HG02798 (cell line): ENCODE results near the gene KCNK4.

Source experiments
- ATAC-seq: cut with Tn5 transposase; IDR thresholded peaks from one replicate; pipeline ENCODE4 v1.9.1; 2021; ENCODE audit warnings: mild to moderate bottlenecking; ENCODE audit not compliant: unreplicated experiment, poor library complexity

Gene KCNK4

GRCh38 chr11:64340671-64341335 lies 49.7 kb downstream of the KCNK4 start:
- peak; percentile 34 for ATAC-seq

DNA sequence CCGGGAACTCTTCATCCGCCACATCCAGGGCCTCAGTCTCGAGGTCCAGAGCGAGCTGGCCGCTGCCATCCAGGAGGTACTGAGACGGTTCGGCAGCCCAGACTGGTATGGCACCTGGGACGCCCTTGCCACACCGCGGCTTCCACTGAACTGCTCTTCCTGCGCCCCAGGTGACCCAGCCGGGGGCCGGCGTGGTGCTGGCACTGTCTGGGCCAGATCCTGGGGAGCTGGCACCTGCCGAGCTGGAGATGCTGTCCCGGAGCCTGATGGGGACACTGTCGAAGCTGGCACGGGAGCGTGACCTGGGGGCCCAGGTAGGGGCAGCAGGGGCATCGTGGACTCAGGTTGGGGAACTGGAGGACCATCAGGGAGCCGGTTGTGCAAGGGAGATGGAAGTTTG lies 50.3 kb downstream of the KCNK4 start:
- no peak for ATAC-seq

- ATAC-seq = peak; percentile 52
Observed at GRCh38 chr11:64341851-64342791, 51.0 kb downstream of the KCNK4 start.

GRCh38 chr11:64342869-64343745 lies 52.0 kb downstream of the KCNK4 start:
- ATAC-seq = no peak

DNA sequence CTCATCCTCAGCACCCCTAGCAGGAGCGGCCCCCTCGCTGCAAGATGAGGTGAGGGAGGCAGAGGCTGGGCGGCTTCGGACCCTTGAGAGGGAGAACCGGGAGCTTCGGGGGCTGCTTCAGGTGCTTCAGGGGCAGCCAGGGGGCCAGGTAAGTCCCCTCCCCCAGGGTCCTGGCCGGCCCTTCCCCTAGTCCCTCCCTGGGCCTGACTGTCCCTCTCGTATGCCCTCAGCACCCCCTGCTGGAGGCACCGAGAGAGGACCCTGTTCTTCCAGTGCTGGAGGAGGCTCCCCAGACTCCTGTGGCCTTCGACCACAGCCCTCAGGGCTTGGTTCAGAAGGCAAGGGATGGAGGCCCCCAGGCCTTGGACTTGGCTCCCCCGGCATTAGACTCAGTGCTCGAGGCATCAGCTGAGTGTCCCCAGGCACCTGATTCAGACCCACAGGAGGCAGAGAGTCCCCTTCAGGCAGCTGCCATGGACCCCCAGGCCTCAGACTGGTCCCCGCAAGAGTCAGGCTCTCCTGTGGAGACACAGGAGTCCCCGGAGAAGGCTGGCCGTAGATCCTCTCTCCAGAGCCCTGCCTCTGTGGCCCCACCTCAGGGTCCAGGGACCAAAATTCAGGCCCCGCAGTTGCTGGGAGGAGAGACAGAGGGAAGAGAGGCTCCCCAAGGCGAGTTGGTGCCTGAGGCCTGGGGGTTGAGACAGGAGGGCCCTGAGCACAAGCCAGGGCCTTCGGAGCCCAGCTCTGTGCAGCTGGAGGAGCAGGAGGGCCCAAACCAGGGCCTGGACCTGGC lies 52.9 kb downstream of the KCNK4 start:
- no peak for ATAC-seq

GRCh38 chr11:64344787-64345186 lies 53.7 kb downstream of the KCNK4 start:
- no peak for ATAC-seq

GRCh38 chr11:64347193-64347867 lies 56.2 kb downstream of the KCNK4 start:
- ATAC-seq = no peak

- no peak for ATAC-seq
Observed at GRCh38 chr11:64348383-64349024, 57.4 kb downstream of the KCNK4 start.

DNA sequence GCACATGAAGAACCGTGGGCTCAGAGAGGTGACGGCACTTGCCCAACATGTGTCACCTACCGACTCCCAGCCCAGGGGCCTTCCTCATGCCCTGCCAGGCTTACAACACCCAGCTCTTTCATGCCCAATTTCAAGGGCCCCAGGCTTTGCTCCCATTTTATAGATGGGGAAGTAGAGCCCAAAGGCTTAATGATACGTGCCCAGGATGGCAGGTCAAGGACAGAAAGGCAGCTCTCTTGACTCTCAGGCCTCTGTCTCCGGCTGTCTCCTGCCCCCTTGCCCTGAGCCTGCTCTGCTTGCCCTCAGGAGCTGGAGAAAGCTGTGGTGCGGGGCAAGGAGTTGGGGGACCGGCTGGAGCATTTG lies 57.9 kb downstream of the KCNK4 start:
- ATAC-seq = no peak

GRCh38 chr11:64349404-64349803 lies 58.3 kb downstream of the KCNK4 start:
- no peak for ATAC-seq
